ENCODE data around the gene ZNF532.

The ZNF532 gene

DNA sequence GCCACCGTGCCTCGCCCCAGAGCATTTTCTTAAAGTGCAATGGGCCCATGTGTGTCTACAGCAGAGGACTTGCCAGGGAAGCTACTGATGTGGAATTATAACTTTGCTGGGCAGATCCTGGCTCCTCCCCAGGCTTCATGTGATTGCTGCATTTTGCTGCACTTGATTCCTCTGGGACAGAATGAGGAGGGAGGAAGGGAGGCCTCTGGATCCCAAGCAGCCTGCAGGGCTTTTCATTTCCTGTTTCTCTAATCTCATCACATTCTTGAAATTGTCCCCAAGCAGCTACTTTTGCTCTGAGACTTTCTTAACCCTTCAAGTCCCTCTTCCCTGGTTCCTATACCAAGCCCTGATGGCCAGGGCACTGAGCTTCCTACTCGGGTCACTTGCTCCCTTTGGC lies 140.6 kb downstream of the ZNF532 start:
- TF ChIP-seq, protein P1, sequence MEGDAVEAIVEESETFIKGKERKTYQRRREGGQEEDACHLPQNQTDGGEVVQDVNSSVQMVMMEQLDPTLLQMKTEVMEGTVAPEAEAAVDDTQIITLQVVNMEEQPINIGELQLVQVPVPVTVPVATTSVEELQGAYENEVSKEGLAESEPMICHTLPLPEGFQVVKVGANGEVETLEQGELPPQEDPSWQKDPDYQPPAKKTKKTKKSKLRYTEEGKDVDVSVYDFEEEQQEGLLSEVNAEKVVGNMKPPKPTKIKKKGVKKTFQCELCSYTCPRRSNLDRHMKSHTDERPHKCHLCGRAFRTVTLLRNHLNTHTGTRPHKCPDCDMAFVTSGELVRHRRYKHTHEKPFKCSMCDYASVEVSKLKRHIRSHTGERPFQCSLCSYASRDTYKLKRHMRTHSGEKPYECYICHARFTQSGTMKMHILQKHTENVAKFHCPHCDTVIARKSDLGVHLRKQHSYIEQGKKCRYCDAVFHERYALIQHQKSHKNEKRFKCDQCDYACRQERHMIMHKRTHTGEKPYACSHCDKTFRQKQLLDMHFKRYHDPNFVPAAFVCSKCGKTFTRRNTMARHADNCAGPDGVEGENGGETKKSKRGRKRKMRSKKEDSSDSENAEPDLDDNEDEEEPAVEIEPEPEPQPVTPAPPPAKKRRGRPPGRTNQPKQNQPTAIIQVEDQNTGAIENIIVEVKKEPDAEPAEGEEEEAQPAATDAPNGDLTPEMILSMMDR (IDR thresholded peaks at IDR 0.05): no peak
- H3K27me3 ChIP-seq: no peaks in the 10 kb centered on the region
- no peaks in the 10 kb centered on the region for H3K9me3 ChIP-seq
- no peaks in the 10 kb centered on the region for H3K4me1 ChIP-seq (ENCODE audit: control insufficient read depth in 1 of 2, insufficient read depth in 1 of 2, low read depth in 1 of 2, low read length in 1 of 2)
- no peaks in the 10 kb centered on the region for H3K36me3 ChIP-seq
- H3K27ac ChIP-seq: no peak overlapping the region
- no peak overlapping the region for H3K4me3 ChIP-seq (ENCODE audit: low read depth in 1 of 2, low read length in 1 of 2)

DNA sequence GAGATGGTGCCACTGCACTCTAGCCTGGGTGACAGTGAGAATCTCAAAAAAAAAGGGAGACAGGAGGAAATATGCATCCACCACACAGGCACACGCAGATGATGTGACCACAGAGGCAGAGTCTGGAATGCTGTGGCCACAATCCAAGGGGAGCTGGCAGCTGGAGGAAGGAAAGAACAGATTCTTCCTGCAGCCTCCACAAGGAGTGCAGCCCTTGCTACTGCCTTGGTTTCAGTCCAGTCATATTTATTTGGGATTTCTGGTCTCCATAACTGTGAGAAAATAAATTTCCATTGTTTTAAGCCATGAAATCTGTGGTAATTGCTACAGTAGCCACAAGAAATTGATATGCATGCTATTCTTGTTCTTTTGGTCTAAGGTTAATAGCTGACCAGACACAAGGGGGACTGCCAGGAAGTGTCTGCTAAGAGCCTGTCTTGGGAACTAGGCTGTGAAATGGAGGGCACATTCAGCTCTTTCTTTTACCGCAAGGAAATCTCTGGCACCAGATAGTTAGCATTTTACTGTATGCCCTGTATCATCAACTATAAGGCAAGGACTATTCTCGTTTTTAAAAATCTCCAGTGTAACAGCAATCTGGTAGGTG lies 141.9 kb downstream of the ZNF532 start:
- Histone ChIP-seq H3K27ac (no peak overlapping the region), H3K4me3 (ENCODE audit: low read depth in 1 of 2, low read length in 1 of 2) (no peak overlapping the region), H3K36me3 (no peaks in the 10 kb centered on the region), H3K9me3 (no peaks in the 10 kb centered on the region), H3K4me1 (ENCODE audit: control insufficient read depth in 1 of 2, insufficient read depth in 1 of 2, low read depth in 1 of 2, low read length in 1 of 2) (no peaks in the 10 kb centered on the region), H3K27me3 (no peaks in the 10 kb centered on the region)
- TF ChIP-seq, protein P1 (IDR thresholded peaks at IDR 0.05): no peak

DNA sequence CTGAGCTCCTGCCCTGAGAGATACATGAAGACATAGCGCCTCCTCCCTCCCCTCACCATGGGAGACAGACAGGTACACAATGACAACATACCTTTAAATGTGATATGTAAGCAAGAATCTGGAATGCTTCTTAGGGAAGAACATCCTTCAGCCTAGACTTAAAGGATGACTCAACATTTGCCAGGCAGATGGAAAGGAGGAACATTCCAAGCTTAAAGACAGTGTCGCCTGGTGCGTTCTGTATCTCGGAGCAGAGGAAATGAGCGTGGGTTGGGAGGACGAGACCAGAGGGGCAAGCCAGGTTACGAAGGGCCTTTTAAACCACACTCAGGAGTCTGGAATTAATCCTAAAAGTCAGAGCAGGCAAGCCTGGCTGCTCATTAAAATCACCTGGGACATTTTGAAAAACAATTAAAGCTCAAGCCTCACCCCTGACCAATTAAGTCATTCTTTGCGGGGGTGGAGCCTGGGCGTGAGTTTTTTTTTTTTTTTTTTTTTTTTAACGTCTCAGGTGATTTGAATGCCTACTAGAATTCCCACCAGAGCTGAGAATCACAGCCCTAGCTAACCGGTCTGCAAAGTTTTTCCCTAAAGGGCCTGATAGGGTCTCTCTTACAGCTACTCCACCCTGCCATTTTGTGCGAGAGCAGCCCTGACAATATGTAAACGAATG lies 143.8 kb downstream of the ZNF532 start:
- Histone ChIP-seq H3K27ac (no peak overlapping the region), H3K9me3 (no peaks in the 10 kb centered on the region), H3K36me3 (no peaks in the 10 kb centered on the region), H3K4me1 (ENCODE audit: control insufficient read depth in 1 of 2, insufficient read depth in 1 of 2, low read depth in 1 of 2, low read length in 1 of 2) (no peaks in the 10 kb centered on the region), H3K4me3 (ENCODE audit: low read depth in 1 of 2, low read length in 1 of 2) (no peak overlapping the region), H3K27me3 (no peaks in the 10 kb centered on the region)
- TF ChIP-seq, protein P1 (IDR thresholded peaks at IDR 0.05): no peak

DNA sequence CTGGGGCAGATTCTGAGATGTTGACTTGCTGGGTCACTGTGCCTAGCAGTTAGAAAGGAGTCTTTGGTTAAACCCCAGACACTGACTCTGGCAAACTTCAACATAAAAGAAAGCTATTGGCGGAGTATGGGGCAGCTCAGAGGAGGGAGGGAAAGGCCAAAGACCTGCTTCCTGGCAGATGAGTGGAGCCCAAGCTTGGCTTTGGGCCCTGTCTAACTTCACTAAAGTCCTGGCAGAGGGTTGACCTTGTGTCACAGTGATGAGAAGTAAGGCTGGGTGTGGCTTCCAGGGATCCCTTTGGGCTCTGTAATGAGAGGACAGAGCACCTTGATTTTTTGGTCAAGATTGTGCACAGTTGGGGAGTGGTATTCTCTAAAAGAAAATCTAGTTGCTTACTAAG lies 145.2 kb downstream of the ZNF532 start:
- Histone ChIP-seq H3K27me3 (no peaks in the 10 kb centered on the region), H3K4me3 (ENCODE audit: low read depth in 1 of 2, low read length in 1 of 2) (no peak overlapping the region), H3K4me1 (ENCODE audit: control insufficient read depth in 1 of 2, insufficient read depth in 1 of 2, low read depth in 1 of 2, low read length in 1 of 2) (no peaks in the 10 kb centered on the region), H3K9me3 (no peaks in the 10 kb centered on the region), H3K36me3 (no peaks in the 10 kb centered on the region), H3K27ac (no peak overlapping the region)
- TF ChIP-seq, protein P1 (IDR thresholded peaks at IDR 0.05): no peak

DNA sequence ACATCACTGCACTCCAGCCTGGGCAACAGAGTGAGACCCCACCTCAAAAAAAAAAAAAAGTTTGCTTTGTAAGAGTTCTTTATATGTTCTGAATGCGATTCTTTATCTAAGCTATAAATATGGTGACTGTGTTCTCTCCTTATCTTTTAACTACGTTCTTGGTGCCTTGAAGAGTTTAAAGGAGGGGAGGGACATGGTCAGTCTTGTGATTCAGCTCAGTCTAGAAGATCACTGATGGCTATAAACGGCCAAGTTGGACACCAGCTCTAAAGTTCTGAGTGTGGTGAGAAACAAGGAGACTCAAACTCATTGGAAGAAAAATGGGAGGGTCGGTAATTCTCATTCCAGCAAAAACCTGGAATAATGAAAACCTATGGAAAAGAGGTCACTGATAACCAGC lies 146.6 kb downstream of the ZNF532 start:
- TF ChIP-seq, protein P1 (IDR thresholded peaks at IDR 0.05): no peak
- Histone ChIP-seq H3K9me3 (no peaks in the 10 kb centered on the region), H3K36me3 (no peaks in the 10 kb centered on the region), H3K27me3 (no peaks in the 10 kb centered on the region), H3K27ac (no peak overlapping the region), H3K4me1 (ENCODE audit: control insufficient read depth in 1 of 2, insufficient read depth in 1 of 2, low read depth in 1 of 2, low read length in 1 of 2) (no peaks in the 10 kb centered on the region), H3K4me3 (ENCODE audit: low read depth in 1 of 2, low read length in 1 of 2) (no peak overlapping the region)

Measured in neutrophil (primary cell).